Right lobe of liver (tissue), 4 donors: ENCODE results near the gene CCDC15.

Experiments used
- CTCF ChIP-seq, 4 donors: fragments of 200-600 bp in 3 of 4; fragments of 450-650 bp in 1 of 4; IDR thresholded peaks; one replicate each; pipeline versions ENCODE4 v1.5.1 to v1.8.0; 2016 to 2022; ENCODE audit warnings: antibody characterized with exemption in 4 of 4, mild to moderate bottlenecking in 2 of 4
- POLR2A ChIP-seq: fragments of 450-650 bp; IDR thresholded peaks from one replicate; pipeline ENCODE4 v1.6.1; 2017; ENCODE audit warnings: antibody characterized with exemption, mild to moderate bottlenecking
- donor health status: DM: no; HTN: no; CAD: no.
- donor health status: DM: no; HTN: no; CAD: no.
- donor health status: DM: no; HTN: yes; CAD: no.

- TF ChIP-seq CTCF (IDR thresholded peaks at IDR 0.05) = no peak
- TF ChIP-seq POLR2A = no peak
Observed at GRCh38 chr11:125082611-125083311, 128.8 kb downstream of the CCDC15 start.
